ENCODE measurements around the gene NXN.
"Not testable (repeated sequence)": the region's sequence is repeated elsewhere in the genome, so short reads cannot be mapped to it uniquely, and the experiment has no call there.

NXN gene

DNA sequence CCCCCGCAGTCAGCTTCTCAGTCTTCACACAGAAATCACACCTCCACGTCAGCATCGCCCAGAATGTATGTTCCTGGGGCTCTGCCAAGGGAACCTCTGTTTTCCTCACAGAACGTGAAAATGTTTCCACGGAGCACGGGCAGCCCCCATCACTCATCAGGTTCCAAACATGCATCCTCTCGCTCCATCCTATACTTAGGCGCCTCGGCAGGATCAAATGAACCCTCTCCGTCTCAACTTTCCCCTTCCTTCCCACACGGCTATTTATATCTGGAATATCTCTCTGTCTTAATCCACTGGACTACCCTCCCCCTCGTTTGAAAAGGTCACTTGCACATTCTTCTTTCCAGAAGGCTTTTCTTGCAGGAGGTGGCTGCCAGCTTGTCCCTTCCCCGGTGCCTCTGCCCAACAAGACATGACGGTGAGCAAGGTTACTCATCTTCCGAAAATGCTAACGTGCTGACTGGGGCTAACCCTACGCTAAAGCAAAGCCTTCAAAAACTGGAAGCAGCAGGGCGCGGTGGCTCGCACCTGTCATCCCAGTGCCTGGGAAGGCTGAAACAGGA is 21.6 kb downstream of the NXN start:
- DNase-seq, result no peak

DNA sequence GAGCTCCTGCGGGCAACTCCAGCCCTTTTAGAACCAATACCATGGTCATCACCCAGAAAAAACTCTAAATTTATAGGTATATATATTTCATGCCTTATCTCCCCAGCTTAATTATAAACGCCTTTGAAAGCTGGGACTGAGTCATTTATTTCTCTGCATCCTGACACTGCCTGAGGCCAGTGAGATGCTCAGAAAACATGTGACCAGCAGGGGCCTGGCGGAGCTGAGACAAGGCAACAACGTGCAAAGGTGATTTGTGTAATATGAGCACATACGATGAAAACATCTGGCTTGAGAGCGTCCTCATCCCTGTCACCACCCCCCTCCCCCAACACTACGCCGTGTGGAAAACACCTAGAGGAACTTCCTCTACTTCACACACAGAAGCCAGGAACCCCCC is 22.7 kb downstream of the NXN start:
- DNase-seq, result no peak

DNA sequence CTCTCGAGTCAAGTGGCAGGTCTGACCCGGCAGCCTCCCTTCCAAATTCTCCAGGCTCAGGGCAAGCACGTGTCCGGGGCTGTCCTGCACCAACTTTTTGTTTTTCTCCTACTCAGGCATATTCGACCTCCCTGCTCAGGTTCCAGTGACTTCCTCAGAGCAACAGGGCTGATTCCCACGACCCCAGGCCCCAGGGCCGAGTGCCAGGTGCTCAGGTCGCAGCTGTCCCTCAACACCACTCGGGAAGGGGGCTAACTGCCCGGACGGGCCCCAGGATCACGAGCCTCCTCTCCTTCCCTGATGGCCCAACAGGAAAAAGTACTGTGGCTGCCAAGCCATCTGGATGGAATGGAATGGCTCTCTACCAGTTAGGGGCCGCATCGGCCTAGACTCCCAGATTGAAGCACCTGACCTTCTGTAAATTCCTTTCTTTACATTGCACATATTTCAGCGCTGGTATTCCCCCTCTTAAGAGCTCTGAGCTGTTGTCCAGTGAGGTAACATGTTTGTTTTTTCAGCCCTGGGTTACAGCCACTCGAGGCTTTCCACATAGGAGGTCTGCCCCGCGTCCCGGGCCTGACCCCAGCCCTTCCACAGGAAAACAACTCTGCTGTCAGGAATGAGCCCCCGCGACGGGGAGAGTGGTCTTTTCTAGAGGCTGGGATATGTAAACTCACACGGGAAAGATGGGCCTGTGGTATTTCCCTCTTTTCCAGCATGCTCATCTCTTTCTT is 25.0 kb downstream of the NXN start:
- no peak for DNase-seq

DNA sequence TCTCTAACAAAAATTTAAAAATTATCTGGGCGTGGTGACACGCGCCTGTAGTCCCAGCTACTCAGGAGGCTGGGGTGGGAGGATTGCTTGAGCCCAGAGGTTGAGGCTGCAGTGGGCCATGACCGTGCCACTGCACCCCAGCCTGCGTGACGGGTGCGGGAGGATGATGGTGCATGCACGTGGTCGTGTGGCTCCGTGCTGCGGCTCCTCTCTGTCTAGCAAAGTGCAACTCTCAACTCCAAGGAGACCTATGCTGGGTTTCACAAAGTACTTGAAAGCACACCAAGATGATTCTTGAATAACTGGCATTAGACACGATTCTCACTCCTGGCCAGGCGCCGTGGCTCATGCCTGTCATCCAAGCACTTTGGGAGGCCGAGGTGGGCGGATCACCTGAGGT is 25.8 kb downstream of the NXN start:
- no peak for DNase-seq

DNA sequence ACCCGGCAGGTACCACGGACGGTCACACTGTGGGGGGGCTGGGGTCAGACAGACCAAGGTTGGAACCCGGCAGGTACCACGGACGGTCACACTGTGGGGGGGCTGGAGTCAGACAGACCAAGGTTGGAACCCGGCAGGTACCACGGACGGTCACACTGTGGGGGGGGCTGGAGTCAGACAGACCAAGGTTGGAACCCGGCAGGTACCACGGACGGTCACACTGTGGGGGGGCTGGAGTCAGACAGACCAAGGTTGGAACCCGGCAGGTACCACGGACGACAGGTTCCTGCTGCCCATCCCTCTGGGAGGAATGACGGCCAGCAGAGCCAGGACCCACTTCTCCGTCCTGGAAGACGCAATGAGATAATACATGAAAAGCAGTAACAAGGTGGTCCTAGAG is 27.0 kb downstream of the NXN start:
- not testable (repeated sequence) for DNase-seq

DNA sequence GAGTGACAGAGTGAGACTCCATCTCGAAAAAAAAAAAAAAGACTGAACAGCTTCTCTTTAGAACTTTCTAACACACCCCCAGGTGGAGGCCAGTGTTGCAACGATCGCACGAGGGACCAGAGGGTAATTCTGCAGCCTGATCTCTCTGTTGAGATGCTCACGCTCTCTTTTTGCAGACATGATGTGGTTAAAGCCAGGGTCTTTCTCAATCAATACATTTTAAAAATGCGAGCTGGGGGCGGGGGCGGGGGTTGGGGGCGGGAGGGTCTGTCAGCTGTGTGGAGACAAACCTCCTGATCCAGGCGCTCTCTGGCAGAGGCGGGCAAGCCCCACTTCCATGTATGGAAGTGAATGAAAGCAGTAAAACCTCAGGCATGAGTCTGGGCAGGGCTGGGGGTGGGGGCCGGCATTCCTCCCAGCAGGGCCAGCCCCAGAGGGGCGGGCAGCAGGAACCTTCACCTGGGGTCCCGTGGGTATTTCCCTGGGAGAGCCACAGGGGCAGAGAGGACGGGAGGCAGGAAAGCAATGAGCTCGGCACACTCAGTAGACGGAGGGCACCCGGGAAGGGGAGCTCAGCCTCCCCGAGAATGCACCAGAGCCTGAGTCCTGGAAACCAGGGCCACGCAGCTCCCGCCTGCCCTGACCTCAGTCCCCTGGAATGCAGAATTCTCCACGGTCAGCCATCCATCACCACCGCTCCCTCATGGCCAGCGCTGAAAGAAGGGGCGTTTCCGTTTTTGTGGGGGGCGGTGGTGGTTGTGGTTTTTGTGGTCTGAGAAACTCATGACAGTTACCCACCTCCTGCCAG is 28.0 kb downstream of the NXN start:
- DNase-seq, result no peak

DNA sequence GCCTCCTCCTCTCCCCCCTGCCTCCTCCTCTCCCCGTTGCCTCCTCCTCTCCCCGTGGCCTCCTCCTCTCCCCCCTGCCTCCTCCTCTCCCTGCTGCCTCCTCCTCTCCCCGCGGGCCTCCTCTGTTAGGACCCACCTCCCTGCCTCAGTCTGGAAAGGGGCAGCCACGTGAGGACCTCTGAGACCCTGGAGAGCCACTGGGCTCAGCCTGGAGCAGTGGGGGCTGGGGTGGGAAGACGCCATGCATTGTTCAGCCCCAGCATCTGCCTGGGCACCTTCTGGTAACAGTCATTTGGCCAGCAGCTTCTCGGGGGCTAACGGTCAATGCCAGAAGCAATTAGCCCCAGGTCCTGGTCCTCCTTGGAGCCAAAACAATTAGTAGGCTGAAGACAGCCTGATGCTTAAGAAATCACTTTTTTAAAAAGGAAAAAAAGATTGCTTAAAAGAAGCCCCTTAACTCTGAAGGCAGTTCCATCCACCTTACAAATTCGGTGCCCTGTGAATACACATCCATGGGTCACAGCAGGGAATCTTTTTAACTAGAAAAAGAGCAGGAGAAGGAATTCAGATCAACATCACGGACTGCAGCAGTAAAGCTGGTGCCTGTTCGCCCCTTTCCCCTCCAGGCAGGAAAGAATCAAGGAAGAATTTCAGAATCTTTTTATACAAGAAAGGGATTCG is 29.8 kb downstream of the NXN start:
- DNase-seq, result no peak

DNA sequence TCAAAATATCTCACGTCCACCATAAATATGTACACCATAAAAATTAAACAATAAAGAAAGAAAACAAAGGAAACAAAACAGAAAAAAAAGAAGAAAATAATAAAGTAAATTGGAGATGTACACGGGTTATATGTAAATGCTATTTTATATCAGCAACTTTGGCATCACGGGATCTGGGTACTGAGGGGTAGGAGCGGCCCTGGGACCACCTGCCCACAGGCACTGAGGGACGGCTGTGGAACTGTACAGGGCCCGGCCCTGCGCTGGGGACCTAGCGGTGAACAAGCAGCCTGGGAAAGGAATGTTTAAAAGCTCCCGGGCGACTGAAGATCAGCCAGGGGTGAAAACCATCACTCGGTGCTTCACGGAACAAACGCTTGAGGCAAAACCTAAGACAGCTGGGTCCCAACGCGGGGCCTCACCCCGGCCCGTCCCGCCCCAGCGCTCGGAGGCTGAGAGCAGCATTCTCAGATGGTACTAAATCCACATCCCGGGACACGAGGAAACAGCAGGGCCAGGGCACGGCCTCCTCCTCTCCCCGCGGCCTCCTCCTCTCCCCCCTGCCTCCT is 31.2 kb downstream of the NXN start:
- no peak for DNase-seq

DNA sequence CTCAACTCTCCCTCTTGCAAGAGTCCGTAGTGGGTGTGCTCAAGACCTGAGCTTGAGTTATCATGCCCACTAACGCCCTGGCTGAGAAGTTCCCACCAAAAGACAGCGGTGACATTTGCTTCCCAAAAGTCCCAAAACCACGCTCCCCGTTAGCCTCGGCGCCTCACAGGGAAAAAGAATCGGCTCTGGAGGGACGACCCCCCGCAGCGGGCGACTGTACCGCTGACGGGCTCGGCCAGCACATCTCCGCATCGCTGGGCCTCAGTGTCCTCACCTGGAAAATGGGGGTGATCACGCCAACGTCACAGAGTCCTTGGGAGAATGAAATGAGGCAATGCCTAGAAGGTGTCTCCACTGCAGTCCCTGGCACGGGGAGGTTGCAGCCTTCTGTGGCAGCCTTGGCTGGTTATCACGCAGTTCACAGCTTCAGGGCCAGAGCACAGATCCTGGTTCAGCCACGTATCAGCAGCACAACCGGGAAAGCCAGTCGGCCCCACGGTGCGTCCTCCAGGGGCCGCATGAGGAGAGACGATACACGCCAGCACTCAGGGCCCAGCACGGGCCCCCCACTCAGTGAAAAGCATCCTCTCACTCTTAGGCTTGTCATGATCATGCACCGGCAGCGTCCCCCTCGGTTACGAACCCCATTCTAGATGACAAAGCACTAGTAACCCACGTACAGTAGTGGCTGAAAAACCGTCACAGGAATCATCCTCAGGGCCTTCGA is 32.9 kb downstream of the NXN start:
- no peak for DNase-seq

DNA sequence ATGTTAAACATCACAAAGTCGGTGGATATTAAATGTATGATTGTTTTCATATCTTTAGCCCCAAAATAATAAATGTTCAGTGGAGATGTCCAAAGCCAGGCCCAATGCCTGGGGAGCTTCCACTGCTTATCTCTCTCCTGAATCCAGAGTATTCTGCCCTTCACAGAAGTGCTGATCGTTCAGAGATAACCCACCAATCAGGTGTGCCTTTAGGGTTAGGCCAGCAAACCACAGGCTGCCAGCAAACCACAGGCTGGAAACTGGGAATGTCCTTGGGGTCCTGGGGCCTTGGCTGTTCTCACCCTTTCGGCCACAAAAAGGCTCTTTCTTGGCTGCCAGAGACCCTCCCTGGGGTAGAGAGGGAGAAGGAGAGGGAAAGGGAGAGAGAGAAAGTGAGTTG is 33.9 kb downstream of the NXN start:
- no peak for DNase-seq

DNA sequence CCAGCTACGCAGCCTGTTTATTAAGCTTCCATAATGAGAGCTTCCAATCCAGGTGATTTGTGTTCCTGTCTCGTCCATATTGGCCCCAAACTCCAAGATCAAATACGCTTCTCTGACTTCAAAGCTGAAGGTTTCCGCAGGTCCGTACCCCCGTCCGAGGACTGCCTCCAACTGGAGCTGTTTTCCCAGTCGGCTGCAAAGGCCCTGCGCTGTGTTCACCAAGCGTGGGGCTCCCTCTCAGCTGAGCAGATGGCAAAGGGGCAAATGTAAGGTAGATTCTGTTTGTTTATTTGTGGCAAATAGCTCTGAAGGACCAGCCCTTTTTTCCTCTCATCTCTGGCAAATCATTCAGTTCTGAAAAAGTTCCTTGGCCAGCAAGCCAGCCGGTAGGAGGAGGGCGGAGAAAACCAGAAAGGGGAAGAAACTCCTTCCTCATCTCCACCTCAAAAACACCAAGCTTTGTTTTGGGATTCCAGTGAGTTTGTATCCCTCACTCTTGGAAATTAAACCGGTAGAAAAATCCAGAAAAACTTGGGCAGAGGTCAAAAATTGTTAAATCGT is 35.2 kb downstream of the NXN start:
- DNase-seq, result peak in 3 of 58 donors; percentile 5 to 10 (median 6)

DNA sequence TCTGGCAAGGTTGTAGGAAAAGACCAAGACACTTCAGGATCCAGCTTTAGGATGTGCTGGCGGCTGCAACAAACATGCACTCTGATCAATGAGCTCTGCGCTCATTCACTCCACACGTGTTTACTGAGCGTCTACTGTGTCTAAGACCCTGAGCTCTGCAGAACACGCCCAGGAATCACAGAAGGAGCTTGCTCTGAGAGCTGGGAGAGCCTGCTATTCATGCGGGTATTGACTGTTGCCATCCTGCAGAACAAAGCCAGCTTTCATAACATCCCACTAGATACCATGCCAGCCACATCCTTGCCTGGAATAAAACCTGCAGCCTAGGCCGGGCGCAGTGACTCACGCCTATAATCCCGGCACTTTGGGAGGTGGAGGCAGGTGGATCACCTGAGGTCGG is 44.1 kb downstream of the NXN start:
- peak in 1 of 58 donors; percentile 10 for DNase-seq

DNA sequence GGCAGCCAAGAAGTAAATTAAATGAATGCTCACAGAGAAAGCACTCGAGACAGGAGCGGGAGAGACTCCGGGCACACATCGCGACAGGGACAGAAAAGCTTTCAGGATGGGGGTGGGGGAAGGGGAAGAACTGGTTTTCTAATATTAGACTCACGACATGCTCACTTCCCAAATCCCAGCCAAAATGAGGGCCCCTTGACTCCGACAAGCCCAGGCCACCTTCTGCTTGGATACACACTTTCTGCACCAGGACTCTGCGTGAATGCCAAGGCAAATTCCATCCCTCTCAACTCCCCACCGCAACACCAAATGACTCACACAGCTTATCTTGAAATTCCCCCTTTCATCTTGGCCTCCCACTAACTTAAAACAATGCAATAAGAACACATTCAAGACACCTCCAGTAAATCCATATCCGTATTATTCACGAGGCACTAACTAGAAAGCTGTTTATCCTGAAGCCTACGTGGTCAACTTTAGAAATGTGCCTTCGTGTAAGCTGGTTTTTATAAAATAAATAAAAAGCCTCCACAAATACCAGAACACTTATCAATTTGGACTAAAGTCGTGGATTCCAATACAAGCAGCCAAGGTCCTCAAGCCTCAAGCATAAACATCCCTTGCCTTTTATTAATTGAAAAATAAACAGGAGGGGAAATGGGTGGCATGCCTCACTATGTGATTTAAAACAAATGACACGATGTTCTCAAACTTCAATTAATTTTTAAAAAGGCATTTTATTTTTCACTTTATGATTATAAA is 46.1 kb downstream of the NXN start:
- peak in 1 of 58 donors; percentile 6 for DNase-seq

DNA sequence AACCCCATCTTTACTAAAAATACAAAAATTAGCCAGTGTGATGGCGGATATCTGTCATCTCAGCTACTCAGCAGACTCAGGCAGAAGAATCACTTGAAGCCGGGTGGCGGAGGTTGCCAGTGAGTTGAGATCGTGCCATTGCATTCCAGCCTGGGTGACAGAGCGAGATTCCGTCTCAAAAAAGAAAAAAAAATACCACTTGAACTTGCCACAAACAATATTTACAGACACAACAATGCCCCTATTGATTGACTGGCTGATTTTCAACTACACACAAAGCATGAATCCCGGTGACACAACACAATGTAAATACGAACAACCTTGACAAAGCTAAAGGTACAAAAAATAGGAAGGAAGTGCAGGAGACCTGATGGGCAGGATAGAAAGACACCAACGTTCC is 49.3 kb downstream of the NXN start:
- DNase-seq, result no peak

DNA sequence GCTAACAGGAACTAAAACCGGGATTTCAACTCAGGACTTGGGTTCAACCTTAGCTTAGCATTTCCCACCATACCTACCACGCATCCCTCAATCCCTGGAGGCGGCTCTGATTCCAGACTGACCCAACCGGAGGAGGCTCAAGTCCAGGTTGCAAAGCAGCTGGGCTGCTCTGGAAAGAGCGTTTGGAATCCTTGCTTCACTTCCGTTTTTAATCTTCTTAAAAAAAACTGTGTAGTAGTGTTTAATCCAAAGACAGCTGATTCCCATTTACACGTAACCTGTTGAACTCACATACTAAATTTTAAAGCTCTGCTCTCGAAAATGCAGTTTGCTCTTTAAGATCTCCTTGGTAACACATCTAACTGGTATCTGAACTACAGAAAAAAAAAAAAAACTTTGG is 50.0 kb downstream of the NXN start:
- DNase-seq, result no peak

DNA sequence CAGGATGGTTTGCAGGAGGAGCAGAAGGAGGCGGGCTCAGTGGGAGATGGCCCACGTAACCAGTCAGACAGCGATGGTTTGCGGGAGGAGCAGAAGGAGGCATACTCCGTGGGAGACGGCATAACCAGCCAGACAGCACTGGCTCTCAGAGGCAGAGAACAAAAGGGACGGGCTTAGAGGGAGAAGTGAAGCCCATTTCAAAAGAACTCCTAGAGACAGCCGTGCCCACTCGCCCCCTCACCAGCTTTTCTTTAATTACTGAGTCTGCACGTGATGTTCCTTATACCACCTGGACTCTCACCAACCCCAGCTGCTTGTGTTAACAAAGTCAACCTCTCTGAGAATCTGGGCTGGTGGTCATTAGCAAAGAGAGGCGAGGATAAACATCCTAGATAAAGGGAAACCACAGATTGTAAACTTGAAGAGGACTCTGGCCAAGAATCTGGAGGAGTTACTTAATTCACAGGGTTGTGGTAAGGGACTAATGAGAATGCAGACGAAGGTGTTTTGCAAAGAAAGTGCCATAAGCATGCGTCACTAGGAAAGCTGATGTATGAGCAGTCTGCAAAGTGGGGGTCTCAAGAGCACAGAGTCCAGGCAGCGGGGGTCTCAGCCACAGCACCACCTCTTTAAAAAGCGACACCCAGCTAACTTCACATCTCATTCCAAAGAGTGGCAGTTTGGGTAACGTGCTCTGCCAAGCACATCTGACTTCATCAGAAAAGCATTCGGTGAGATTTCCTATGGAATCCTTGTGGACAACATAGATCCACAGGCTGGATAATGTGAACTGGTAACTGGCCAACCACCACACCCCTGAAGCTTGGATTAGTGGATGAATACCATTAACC is 51.7 kb downstream of the NXN start:
- peak in 4 of 58 donors; percentile 1 to 24 (median 12) for DNase-seq

DNA sequence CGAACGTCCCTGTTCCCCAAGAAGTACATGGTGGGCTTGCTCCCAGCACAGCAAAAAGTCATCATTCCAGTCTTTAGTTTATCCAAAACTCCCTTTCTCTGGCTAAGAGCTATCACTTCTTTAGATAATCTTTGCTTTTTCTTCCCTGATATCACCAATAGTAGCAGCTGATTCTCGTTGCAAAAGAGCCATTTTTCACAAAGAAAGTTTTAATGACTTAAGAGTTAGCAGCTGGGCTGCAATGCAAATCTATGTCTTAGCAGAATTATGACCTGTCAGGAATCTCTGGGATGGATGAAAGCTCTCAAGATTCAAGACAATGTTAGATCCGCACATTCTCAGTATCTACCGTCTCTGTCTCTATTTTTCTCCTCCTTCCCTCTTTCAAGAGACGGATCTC is 53.8 kb downstream of the NXN start:
- no peak for DNase-seq

DNA sequence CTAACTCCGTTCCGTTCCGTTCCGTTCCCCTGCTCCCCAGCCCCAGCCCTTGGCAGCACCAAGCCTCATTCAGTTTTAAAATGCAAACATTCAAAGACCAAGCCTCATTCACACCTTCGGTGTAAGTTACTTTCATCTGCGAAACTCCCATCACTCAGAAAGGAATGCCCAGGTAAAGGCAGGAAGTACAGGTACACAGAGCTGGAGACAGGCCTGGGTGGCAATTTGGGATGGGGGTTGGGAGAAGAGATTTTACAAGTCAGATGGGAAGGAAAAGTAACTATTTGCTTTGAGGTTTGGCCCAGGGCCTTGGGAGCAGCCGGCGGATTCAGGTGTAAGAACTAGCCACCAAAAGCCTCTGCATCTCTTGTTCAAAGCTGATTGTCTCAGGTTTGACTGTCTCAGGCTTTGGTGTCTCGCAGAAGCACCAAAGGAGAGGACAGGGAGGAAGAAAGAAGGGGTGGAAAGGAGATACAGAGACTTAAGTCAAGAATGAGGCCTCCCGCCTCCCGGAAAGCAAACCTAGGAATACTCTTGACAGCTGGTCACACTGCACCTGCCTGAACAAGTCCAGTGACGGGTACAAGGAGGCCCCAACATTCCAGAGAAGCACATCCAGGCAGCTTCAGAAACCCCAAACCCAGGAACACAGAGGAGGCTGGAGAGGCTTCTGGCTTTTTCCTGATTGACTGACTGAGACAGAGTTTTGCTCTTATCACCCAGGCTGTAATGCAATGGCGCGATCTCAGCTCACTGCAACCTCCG is 54.7 kb downstream of the NXN start:
- DNase-seq, result no peak

Data from anterior cingulate cortex (tissue), 58 donors.